Neural progenitor cell (in vitro differentiated cells): ENCODE measurements around the gene PARN. TPM values are rescaled to one million over a fixed set of nuclear protein-coding genes. Genes with fewer than 3 reads are reported as not detected.

Experiments
- DNase-seq: peaks from one replicate; pipeline ENCODE4 v3.0.0-alpha.2; 2016; ENCODE audit warnings: low spot score
- H2AFZ ChIP-seq: fragments of 200-600 bp; sonication (generic); replicated peaks from 2 replicates; pipeline ENCODE4 v1.6.1; 2016; ENCODE audit warnings: antibody characterized with exemption
- H3F3A ChIP-seq: fragments of 200-600 bp; sonication (generic); 2 replicates; pipeline ENCODE4 v1.6.1; 2016; ENCODE audit warnings: antibody characterized with exemption, low read depth
- H3K27ac ChIP-seq: fragments of 200-600 bp; sonication (generic); 2 replicates; pipeline ENCODE4 v1.5.1; 2016; ENCODE audit warnings: mild to moderate bottlenecking
- H3K27me3 ChIP-seq: fragments of 200-600 bp; sonication (generic); 2 replicates; pipeline ENCODE4 v1.6.1; 2016; ENCODE audit warnings: mild to moderate bottlenecking, moderate library complexity
- H3K36me3 ChIP-seq: fragments of 200-600 bp; sonication (generic); 2 replicates; pipeline ENCODE4 v1.5.1; 2016
- H3K4me1 ChIP-seq: fragments of 200-600 bp; sonication (generic); 2 replicates; pipeline ENCODE4 v1.6.1; 2016; ENCODE audit warnings: mixed run types
- H3K4me2 ChIP-seq: fragments of 200-600 bp; sonication (generic); 2 replicates; pipeline ENCODE4 v1.6.1; 2016
- H3K4me3 ChIP-seq: fragments of 200-600 bp; sonication (generic); 2 replicates; pipeline ENCODE4 v1.5.1; 2016
- H3K79me2 ChIP-seq: fragments of 200-600 bp; sonication (generic); 2 replicates; pipeline ENCODE4 v1.6.1; 2016; ENCODE audit warnings: low read depth
- H3K9ac ChIP-seq: fragments of 200-600 bp; sonication (generic); 2 replicates; pipeline ENCODE4 v1.6.1; 2016
- H3K9me3 ChIP-seq: fragments of 200-600 bp; sonication (generic); 2 replicates; pipeline ENCODE4 v1.5.1; 2016; ENCODE audit warnings: low read depth
- H4K20me1 ChIP-seq: fragments of 200-600 bp; sonication (generic); 2 replicates; pipeline ENCODE4 v1.6.1; 2016; ENCODE audit warnings: low read depth
- H3K27ac Mint-ChIP-seq: 3 replicates; pipeline ENCODE4 v1.8.0; 2021; ENCODE audit warnings: mixed read lengths
- H3K27me3 Mint-ChIP-seq: 2 replicates; pipeline ENCODE4 v1.8.0; 2022; ENCODE audit warnings: low read depth, mild to moderate bottlenecking, inconsistent platforms, moderate library complexity, mixed read lengths; ENCODE audit not compliant: insufficient read depth
- H3K36me3 Mint-ChIP-seq: 3 replicates; pipeline ENCODE4 v1.8.0; 2021; ENCODE audit warnings: mixed read lengths
- H3K4me1 Mint-ChIP-seq: 3 replicates; pipeline ENCODE4 v1.8.0; 2021; ENCODE audit warnings: mixed read lengths
- H3K4me3 Mint-ChIP-seq: 3 replicates; pipeline ENCODE4 v1.8.0; 2021; ENCODE audit warnings: mild to moderate bottlenecking, moderate library complexity, mixed read lengths
- H3K9me3 Mint-ChIP-seq: 3 replicates; pipeline ENCODE4 v1.8.0; 2020; ENCODE audit warnings: mixed read lengths
- EZH2 ChIP-seq: fragments of 200-600 bp; sonication (generic); IDR thresholded peaks from 2 replicates; pipeline ENCODE4 v1.6.1; 2017; ENCODE audit warnings: antibody characterized with exemption, mild to moderate bottlenecking, moderate library complexity
- EZH2phosphoT487 ChIP-seq: fragments of 200-600 bp; sonication (generic); IDR thresholded peaks from 2 replicates; pipeline ENCODE4 v1.6.1; 2017; ENCODE audit warnings: antibody characterized with exemption
- total RNA-seq: library from RNA; depleted of rRNA; stranded (reverse); fragments of >200 nt; gene quantifications from 2 replicates; pipeline ENCODE4 v1.2.3, GENCODE V29; 2015; ENCODE audit warnings: low replicate concordance
- TF ChIP-seq, protein P1 (sequence below): fragments of 200-600 bp; sonication (generic); IDR thresholded peaks from 2 replicates; pipeline ENCODE4 v1.5.1; 2017; ENCODE audit warnings: antibody characterized with exemption, mild to moderate bottlenecking

PARN gene
- total RNA-seq, 1 donor from 2014 or later: 53.5 TPM

GRCh38 chr16:14470788-14471187 is 159.3 kb downstream of the PARN start:
- no peak overlapping the region for H3K4me3 Mint-ChIP-seq
- Histone ChIP-seq H3K27ac (no peak overlapping the region), H3K79me2 (no peaks in the 10 kb centered on the region), H3K27me3 (no peaks in the 10 kb centered on the region), H3K4me2 (no peak overlapping the region), H3K9ac (no peak overlapping the region), H3F3A (no peaks in the 10 kb centered on the region), H2AFZ (no peak overlapping the region), H3K9me3 (no peaks in the 10 kb centered on the region), H3K4me3 (no peak overlapping the region), H3K36me3 (no peaks in the 10 kb centered on the region), H3K4me1 (no peaks in the 10 kb centered on the region), H4K20me1 (no peaks in the 10 kb centered on the region)
- no peak for DNase-seq
- H3K27ac Mint-ChIP-seq: no peak overlapping the region
- no peaks in the 10 kb centered on the region for H3K27me3 Mint-ChIP-seq
- no peaks in the 10 kb centered on the region for H3K4me1 Mint-ChIP-seq
- TF ChIP-seq EZH2 (no peak), EZH2phosphoT487 (no peak)
- TF ChIP-seq, protein P1, sequence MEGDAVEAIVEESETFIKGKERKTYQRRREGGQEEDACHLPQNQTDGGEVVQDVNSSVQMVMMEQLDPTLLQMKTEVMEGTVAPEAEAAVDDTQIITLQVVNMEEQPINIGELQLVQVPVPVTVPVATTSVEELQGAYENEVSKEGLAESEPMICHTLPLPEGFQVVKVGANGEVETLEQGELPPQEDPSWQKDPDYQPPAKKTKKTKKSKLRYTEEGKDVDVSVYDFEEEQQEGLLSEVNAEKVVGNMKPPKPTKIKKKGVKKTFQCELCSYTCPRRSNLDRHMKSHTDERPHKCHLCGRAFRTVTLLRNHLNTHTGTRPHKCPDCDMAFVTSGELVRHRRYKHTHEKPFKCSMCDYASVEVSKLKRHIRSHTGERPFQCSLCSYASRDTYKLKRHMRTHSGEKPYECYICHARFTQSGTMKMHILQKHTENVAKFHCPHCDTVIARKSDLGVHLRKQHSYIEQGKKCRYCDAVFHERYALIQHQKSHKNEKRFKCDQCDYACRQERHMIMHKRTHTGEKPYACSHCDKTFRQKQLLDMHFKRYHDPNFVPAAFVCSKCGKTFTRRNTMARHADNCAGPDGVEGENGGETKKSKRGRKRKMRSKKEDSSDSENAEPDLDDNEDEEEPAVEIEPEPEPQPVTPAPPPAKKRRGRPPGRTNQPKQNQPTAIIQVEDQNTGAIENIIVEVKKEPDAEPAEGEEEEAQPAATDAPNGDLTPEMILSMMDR: no peak
- no peaks in the 10 kb centered on the region for H3K36me3 Mint-ChIP-seq
- H3K9me3 Mint-ChIP-seq: no peaks in the 10 kb centered on the region

DNA sequence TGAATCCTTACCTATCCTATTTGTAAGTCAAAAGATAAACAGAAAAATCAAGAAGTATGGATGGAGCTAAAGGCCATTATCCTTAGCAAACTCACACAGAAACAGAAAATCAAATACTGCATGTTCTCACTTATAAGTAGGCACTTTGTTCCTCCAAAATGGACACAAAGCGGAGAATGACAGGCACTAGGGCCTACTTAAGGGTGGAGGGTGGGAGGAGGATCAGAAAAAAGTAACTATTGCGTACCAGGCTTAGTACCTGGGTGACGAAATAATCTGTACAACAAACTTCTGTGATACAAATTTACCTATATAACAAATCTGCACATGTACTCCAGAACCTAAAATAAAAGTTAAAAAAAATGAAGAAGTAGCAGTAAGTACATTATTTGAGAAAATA is 164.3 kb downstream of the PARN start:
- H3K4me3 Mint-ChIP-seq: no peak overlapping the region
- TF ChIP-seq, protein P1: no peak
- no peak for TF ChIP-seq EZH2phosphoT487
- no peak for TF ChIP-seq EZH2
- no peaks in the 10 kb centered on the region for H3K36me3 ChIP-seq
- peaks cover 11% of the 10 kb centered on the region for H3K36me3 Mint-ChIP-seq
- H3K4me1 Mint-ChIP-seq: no peaks in the 10 kb centered on the region
- no peaks in the 10 kb centered on the region for H3K79me2 ChIP-seq
- H3K27ac ChIP-seq: no peak overlapping the region
- no peaks in the 10 kb centered on the region for H3K27me3 Mint-ChIP-seq
- no peak overlapping the region for H3K9ac ChIP-seq
- no peak overlapping the region for H2AFZ ChIP-seq
- no peaks in the 10 kb centered on the region for H3K27me3 ChIP-seq
- H3F3A ChIP-seq: no peaks in the 10 kb centered on the region
- no peak for DNase-seq
- H3K9me3 Mint-ChIP-seq: peaks cover 8% of the 10 kb centered on the region
- no peaks in the 10 kb centered on the region for H4K20me1 ChIP-seq
- no peaks in the 10 kb centered on the region for H3K4me1 ChIP-seq
- H3K4me3 ChIP-seq: no peak overlapping the region
- H3K27ac Mint-ChIP-seq: no peak overlapping the region
- H3K4me2 ChIP-seq: no peak overlapping the region
- H3K9me3 ChIP-seq: peaks cover 10% of the 10 kb centered on the region

DNA sequence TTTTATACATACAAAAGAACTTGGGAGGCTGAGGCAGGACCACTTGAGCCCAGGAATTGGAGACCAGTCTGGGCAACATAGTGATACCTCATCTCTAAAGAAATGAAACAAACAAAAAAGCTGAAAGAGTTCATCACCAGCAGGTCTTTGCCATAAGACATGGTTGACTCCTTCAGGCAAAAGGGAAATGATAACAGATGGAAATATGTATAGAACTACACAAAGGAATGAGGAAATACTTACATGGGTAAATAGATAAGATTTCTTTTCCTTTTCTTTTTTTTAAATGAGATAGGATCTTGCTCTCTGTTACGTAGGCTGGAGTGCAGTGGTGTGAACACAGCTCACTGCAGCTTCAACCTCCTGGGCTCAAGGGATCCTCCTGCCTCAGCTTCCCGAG is 165.3 kb downstream of the PARN start:
- Mint-ChIP-seq H3K36me3 (peaks cover 11% of the 10 kb centered on the region), H3K27me3 (no peaks in the 10 kb centered on the region), H3K4me1 (no peaks in the 10 kb centered on the region), H3K4me3 (no peak overlapping the region), H3K9me3 (peaks cover 8% of the 10 kb centered on the region), H3K27ac (no peak overlapping the region)
- H3K4me1 ChIP-seq: no peaks in the 10 kb centered on the region
- no peaks in the 10 kb centered on the region for H4K20me1 ChIP-seq
- H3K9me3 ChIP-seq: peaks cover 10% of the 10 kb centered on the region
- H3F3A ChIP-seq: no peaks in the 10 kb centered on the region
- H3K36me3 ChIP-seq: no peaks in the 10 kb centered on the region
- H3K27me3 ChIP-seq: no peaks in the 10 kb centered on the region
- no peak for DNase-seq
- no peak overlapping the region for H3K4me3 ChIP-seq
- no peak overlapping the region for H2AFZ ChIP-seq
- H3K9ac ChIP-seq: no peak overlapping the region
- H3K79me2 ChIP-seq: no peaks in the 10 kb centered on the region
- TF ChIP-seq EZH2 (no peak), EZH2phosphoT487 (no peak)
- TF ChIP-seq, protein P1: no peak
- H3K27ac ChIP-seq: no peak overlapping the region
- no peak overlapping the region for H3K4me2 ChIP-seq

DNA sequence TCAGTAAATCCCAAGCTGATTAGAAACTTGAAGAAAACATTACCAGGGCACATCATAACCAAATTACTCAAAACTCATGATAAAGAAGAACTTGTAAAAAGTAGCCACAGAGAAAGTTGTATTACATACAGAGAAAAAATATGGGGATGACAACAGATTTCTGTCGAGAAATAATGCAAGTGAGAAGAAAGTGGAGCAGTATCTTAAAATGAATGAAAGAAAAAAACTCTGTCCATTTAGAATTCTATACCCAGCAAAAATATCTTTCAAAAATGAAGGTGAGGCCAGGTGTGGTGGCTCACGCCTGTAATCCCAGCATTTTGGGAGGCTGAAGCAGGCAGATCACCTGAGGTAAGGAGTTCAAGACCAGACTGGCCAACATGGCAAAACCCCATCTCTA is 165.9 kb downstream of the PARN start:
- no peak overlapping the region for H2AFZ ChIP-seq
- no peak overlapping the region for H3K9ac ChIP-seq
- Mint-ChIP-seq H3K9me3 (peaks cover 8% of the 10 kb centered on the region), H3K4me3 (no peak overlapping the region), H3K4me1 (no peaks in the 10 kb centered on the region), H3K27ac (no peak overlapping the region), H3K36me3 (peaks cover 11% of the 10 kb centered on the region), H3K27me3 (no peaks in the 10 kb centered on the region)
- no peaks in the 10 kb centered on the region for H3K79me2 ChIP-seq
- H3K4me2 ChIP-seq: no peak overlapping the region
- H4K20me1 ChIP-seq: no peaks in the 10 kb centered on the region
- no peak overlapping the region for H3K27ac ChIP-seq
- no peaks in the 10 kb centered on the region for H3K36me3 ChIP-seq
- H3K4me1 ChIP-seq: no peaks in the 10 kb centered on the region
- no peaks in the 10 kb centered on the region for H3K27me3 ChIP-seq
- no peak for DNase-seq
- H3K9me3 ChIP-seq: peaks cover 10% of the 10 kb centered on the region
- TF ChIP-seq EZH2: no peak
- TF ChIP-seq, protein P1: no peak
- TF ChIP-seq EZH2phosphoT487: no peak
- H3F3A ChIP-seq: peaks cover under 1% of the 10 kb centered on the region
- H3K4me3 ChIP-seq: no peak overlapping the region
